ENCODE data around the gene TMEM164.

The TMEM164 gene

DNA sequence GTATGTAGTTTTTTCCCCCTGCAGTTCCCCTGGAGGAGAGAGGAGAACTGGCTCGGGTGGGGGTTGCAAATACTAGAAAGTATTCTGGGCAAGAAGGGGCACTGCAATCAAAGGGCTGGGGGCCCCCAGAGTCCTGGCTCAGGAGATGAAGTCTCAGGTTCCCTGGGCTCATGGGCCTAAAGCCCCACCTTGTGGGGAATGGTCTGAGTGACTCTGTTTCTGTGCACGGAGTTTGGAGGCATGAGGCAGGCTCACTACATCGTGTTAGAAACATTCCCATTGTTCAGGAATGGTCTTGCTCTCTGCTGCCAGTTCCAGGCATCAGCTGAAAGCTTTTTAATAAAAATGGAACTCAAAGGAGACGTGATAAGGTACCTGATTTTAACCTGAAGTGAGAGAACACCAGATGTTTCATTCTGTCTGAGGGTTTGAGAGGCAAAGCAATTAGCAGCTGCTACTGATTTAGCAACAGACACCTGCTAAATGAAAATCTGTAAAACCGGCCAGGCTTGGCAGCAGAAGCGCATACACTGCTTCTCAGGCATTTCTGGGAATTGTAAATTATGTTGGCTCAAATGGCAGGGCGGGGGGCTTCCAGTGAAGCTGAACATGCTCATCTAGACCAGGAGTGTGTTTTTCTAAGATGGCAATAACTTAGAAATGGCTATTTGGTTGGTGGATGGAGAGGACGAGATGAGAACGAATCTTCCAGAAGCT lies 122.7 kb downstream of the TMEM164 start:
- DNase-seq (ENCODE audit: insufficient read length, low spot score) (no peak), FAIRE-seq (no peak)
- TF ChIP-seq CTCF (IDR thresholded peaks at IDR 0.05; ENCODE audit: insufficient read depth, missing control alignments), result peak; percentile 42

- FAIRE-seq, result peak; percentile 91
- no peak for DNase-seq (ENCODE audit: insufficient read length, low spot score)
- no peak for TF ChIP-seq CTCF (IDR thresholded peaks at IDR 0.05; ENCODE audit: insufficient read depth, missing control alignments)
Measured at GRCh38 chrX:110131031-110131430, 128.1 kb downstream of the TMEM164 start.

GRCh38 chrX:110132450-110133114 lies 129.7 kb downstream of the TMEM164 start:
- no peak for TF ChIP-seq CTCF (IDR thresholded peaks at IDR 0.05; ENCODE audit: insufficient read depth, missing control alignments)
- DNase-seq (ENCODE audit: insufficient read length, low spot score) (no peak), FAIRE-seq (no peak)

- TF ChIP-seq CTCF (IDR thresholded peaks at IDR 0.05; ENCODE audit: insufficient read depth, missing control alignments), result no peak
- no peak for FAIRE-seq
- no peak for DNase-seq (ENCODE audit: insufficient read length, low spot score)
Measured at GRCh38 chrX:110133735-110134370, 130.9 kb downstream of the TMEM164 start.

- no peak for FAIRE-seq
- TF ChIP-seq CTCF (IDR thresholded peaks at IDR 0.05; ENCODE audit: insufficient read depth, missing control alignments), result no peak
- DNase-seq (ENCODE audit: insufficient read length, low spot score), result no peak
Measured at GRCh38 chrX:110135618-110136017, 132.7 kb downstream of the TMEM164 start.

DNA sequence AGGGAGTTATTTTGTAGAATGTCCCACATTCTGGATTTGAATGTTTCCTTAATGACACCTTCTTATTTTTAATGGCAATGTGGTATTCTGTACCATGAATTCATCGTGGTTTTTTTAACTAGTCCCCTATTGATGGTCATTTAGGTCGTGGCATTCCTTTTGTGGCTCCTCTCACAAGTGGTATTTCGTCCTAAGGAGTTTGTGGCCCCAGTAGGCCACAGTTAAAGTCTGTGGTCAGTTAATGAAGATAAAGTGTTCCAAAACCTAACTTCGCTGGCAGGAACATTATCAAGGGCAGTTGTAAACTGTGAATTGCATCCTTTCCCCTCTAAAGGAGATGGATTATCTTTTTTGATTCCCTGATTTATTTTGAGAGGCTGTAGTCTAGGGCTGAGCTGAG lies 133.2 kb downstream of the TMEM164 start:
- FAIRE-seq (no peak), DNase-seq (ENCODE audit: insufficient read length, low spot score) (no peak)

More for the DNA sequence above, 133.2 kb downstream of the TMEM164 start:
- TF ChIP-seq CTCF (IDR thresholded peaks at IDR 0.05; ENCODE audit: insufficient read depth, missing control alignments), result no peak
